ENCODE measurements around the gene USP22.
"Not testable (repeated sequence)": the region's sequence is repeated elsewhere in the genome, so short reads cannot be mapped to it uniquely, and the experiment has no call there.

Gene USP22

GRCh38 chr17:20982589-20983358, 60.0 kb downstream of the USP22 start:
- Histone ChIP-seq H3K9ac (ENCODE audit: low read length) (no peak overlapping the region), H3K27me3 (ENCODE audit: low read length) (no peaks in the 10 kb centered on the region), H3K79me2 (ENCODE audit: insufficient read depth, low read length) (no peaks in the 10 kb centered on the region), H3K4me3 (ENCODE audit: insufficient read depth, low read length, poor library complexity, severe bottlenecking) (no peak overlapping the region), H4K20me1 (ENCODE audit: low read depth, low read length) (no peaks in the 10 kb centered on the region), H3K27ac (ENCODE audit: low read depth, low read length) (no peak overlapping the region), H2AFZ (ENCODE audit: low read depth, low read length, severe bottlenecking) (no peak overlapping the region), H3K9me2 (replicated peaks; ENCODE audit: insufficient read depth, low read length) (no peaks in the 10 kb centered on the region), H3K4me2 (ENCODE audit: low read depth, low read length, poor library complexity, severe bottlenecking) (no peak overlapping the region), H3F3A (ENCODE audit: insufficient read depth) (no peaks in the 10 kb centered on the region), H3K36me3 (ENCODE audit: low read length) (no peaks in the 10 kb centered on the region), H3K9me3 (ENCODE audit: insufficient read depth, low read length) (no peaks in the 10 kb centered on the region)
- TF ChIP-seq EZH2phosphoT487 (conservative IDR thresholded peaks at IDR 0.05; ENCODE audit: low read length) = no peak

- Histone ChIP-seq H4K20me1 (ENCODE audit: low read depth, low read length) (no peaks in the 10 kb centered on the region), H3K9ac (ENCODE audit: low read length) (no peak overlapping the region), H3K79me2 (ENCODE audit: insufficient read depth, low read length) (no peaks in the 10 kb centered on the region), H3K4me2 (ENCODE audit: low read depth, low read length, poor library complexity, severe bottlenecking) (no peak overlapping the region), H3K9me3 (ENCODE audit: insufficient read depth, low read length) (no peaks in the 10 kb centered on the region), H3K27ac (ENCODE audit: low read depth, low read length) (no peak overlapping the region), H3K27me3 (ENCODE audit: low read length) (no peaks in the 10 kb centered on the region), H3K4me3 (ENCODE audit: insufficient read depth, low read length, poor library complexity, severe bottlenecking) (no peak overlapping the region), H3K9me2 (replicated peaks; ENCODE audit: insufficient read depth, low read length) (no peaks in the 10 kb centered on the region), H3K36me3 (ENCODE audit: low read length) (no peaks in the 10 kb centered on the region), H3F3A (ENCODE audit: insufficient read depth) (no peaks in the 10 kb centered on the region), H2AFZ (ENCODE audit: low read depth, low read length, severe bottlenecking) (no peak overlapping the region)
- TF ChIP-seq EZH2phosphoT487 (conservative IDR thresholded peaks at IDR 0.05; ENCODE audit: low read length) (no peak), CTCF (IDR thresholded peaks at IDR 0.05; ENCODE audit: insufficient read depth, low read length, poor library complexity, severe bottlenecking) (no peak)
Measured at GRCh38 chr17:20981046-20981920, 61.5 kb downstream of the USP22 start.

- H4K20me1 ChIP-seq (ENCODE audit: low read depth, low read length) = no peaks in the 10 kb centered on the region
- no peak overlapping the region for H3K4me3 ChIP-seq (ENCODE audit: insufficient read depth, low read length, poor library complexity, severe bottlenecking)
- H3K4me2 ChIP-seq (ENCODE audit: low read depth, low read length, poor library complexity, severe bottlenecking) = no peak overlapping the region
- no peak overlapping the region for H2AFZ ChIP-seq (ENCODE audit: low read depth, low read length, severe bottlenecking)
- H3K9me2 ChIP-seq (replicated peaks; ENCODE audit: insufficient read depth, low read length) = no peaks in the 10 kb centered on the region
- no peak overlapping the region for H3K27ac ChIP-seq (ENCODE audit: low read depth, low read length)
- H3K9ac ChIP-seq (ENCODE audit: low read length) = no peak overlapping the region
- H3F3A ChIP-seq (ENCODE audit: insufficient read depth) = no peaks in the 10 kb centered on the region
- TF ChIP-seq EZH2phosphoT487 (conservative IDR thresholded peaks at IDR 0.05; ENCODE audit: low read length) (no peak), CTCF (IDR thresholded peaks at IDR 0.05; ENCODE audit: insufficient read depth, low read length, poor library complexity, severe bottlenecking) (no peak)
- H3K9me3 ChIP-seq (ENCODE audit: insufficient read depth, low read length) = no peaks in the 10 kb centered on the region
- H3K36me3 ChIP-seq (ENCODE audit: low read length) = no peaks in the 10 kb centered on the region
- no peaks in the 10 kb centered on the region for H3K27me3 ChIP-seq (ENCODE audit: low read length)
- no peaks in the 10 kb centered on the region for H3K79me2 ChIP-seq (ENCODE audit: insufficient read depth, low read length)
Measured at GRCh38 chr17:20979792-20980083, 63.1 kb downstream of the USP22 start.

- H3K9ac ChIP-seq (ENCODE audit: low read length); H3K27me3 ChIP-seq (ENCODE audit: low read length); H3K36me3 ChIP-seq (ENCODE audit: low read length); H2AFZ ChIP-seq (ENCODE audit: low read depth, low read length, severe bottlenecking); H3K4me2 ChIP-seq (ENCODE audit: low read depth, low read length, poor library complexity, severe bottlenecking); H3K9me3 ChIP-seq (ENCODE audit: insufficient read depth, low read length); H3K4me3 ChIP-seq (ENCODE audit: insufficient read depth, low read length, poor library complexity, severe bottlenecking); H3K27ac ChIP-seq (ENCODE audit: low read depth, low read length); H3K79me2 ChIP-seq (ENCODE audit: insufficient read depth, low read length); H3K9me2 ChIP-seq (replicated peaks; ENCODE audit: insufficient read depth, low read length); H4K20me1 ChIP-seq (ENCODE audit: low read depth, low read length); H3F3A ChIP-seq (ENCODE audit: insufficient read depth): not testable (repeated sequence)
Measured at GRCh38 chr17:20979007-20979791, 63.6 kb downstream of the USP22 start.

- not testable (repeated sequence) for H3K9me3 ChIP-seq (ENCODE audit: insufficient read depth, low read length); H3K9ac ChIP-seq (ENCODE audit: low read length); H3K79me2 ChIP-seq (ENCODE audit: insufficient read depth, low read length); H3F3A ChIP-seq (ENCODE audit: insufficient read depth); H3K9me2 ChIP-seq (replicated peaks; ENCODE audit: insufficient read depth, low read length); H4K20me1 ChIP-seq (ENCODE audit: low read depth, low read length); H3K36me3 ChIP-seq (ENCODE audit: low read length); H3K4me2 ChIP-seq (ENCODE audit: low read depth, low read length, poor library complexity, severe bottlenecking); H2AFZ ChIP-seq (ENCODE audit: low read depth, low read length, severe bottlenecking); H3K27ac ChIP-seq (ENCODE audit: low read depth, low read length); H3K4me3 ChIP-seq (ENCODE audit: insufficient read depth, low read length, poor library complexity, severe bottlenecking); H3K27me3 ChIP-seq (ENCODE audit: low read length)
Measured at GRCh38 chr17:20977609-20978253, 65.1 kb downstream of the USP22 start.

Data from SU-DHL-6 (cell line).